Thyroid gland (tissue), 4 donors: ENCODE measurements around the gene SLC10A4. TPM values are rescaled to one million over a fixed set of nuclear protein-coding genes. Genes with fewer than 3 reads are reported as not detected.

Experiments used
- DNase-seq, 2 donors: peaks; one replicate each; pipeline ENCODE4 v3.0.0-alpha.2; 2019
- H3K27ac ChIP-seq, 3 donors: fragments of 200-600 bp; sonication (generic); 1 replicate in 2 of 3; 2 replicates in 1 of 3; pipeline ENCODE4 v1.5.1; 2016 to 2019; ENCODE audit warnings: mild to moderate bottlenecking in 1 of 3, moderate library complexity in 1 of 3
- H3K27me3 ChIP-seq: fragments of 200-600 bp; sonication (generic); one replicate; pipeline ENCODE4 v1.5.1; 2019
- H3K36me3 ChIP-seq, 2 donors: fragments of 200-600 bp; sonication (generic); one replicate each; pipeline ENCODE4 v1.5.1; 2016 to 2019
- H3K4me1 ChIP-seq, 2 donors: fragments of 200-600 bp; sonication (generic); one replicate each; pipeline ENCODE4 v1.5.1; 2017 to 2019
- H3K4me3 ChIP-seq, 3 donors: fragments of 200-600 bp; sonication (generic); replicated peaks in 1 of 3; 1 replicate in 2 of 3; 2 replicates in 1 of 3; pipeline ENCODE4 v1.5.1; 2016; ENCODE audit warnings: mild to moderate bottlenecking in 1 of 3
- H3K9me3 ChIP-seq: fragments of 200-600 bp; sonication (generic); one replicate; pipeline ENCODE4 v1.5.1; 2017
- POLR2A ChIP-seq, 2 donors: fragments of 450-650 bp; IDR thresholded peaks; one replicate each; pipeline ENCODE4 v1.6.1; 2017; ENCODE audit warnings: antibody characterized with exemption in 2 of 2, mild to moderate bottlenecking in 2 of 2, moderate library complexity in 1 of 2
- WGBS, 2 donors: methylation state at CpG; one replicate each; pipeline ENCODE4 v1.1.5; 2017; 5-methylcytosine and 5-hydroxymethylcytosine counted together
- intact Hi-C: fragments of 100-400 bp; cut with DNase I; formaldehyde crosslinking; loops from one replicate; pipeline ENCODE4 v1.15.1; 2023
- total RNA-seq, 4 donors: library from RNA; depleted of rRNA; stranded (reverse); fragments of >200 nt; gene quantifications; one replicate each; pipeline ENCODE4 v1.2.3, GENCODE V29; 2016
- TF ChIP-seq, protein P1 (sequence below), 6 experiments: fragments of 200-600 bp in 3 of 6; fragments of 450-650 bp in 3 of 6; sonication (generic) in 3 of 6; IDR thresholded peaks; one replicate each; pipeline ENCODE4 v1.5.1; 2016 to 2019; ENCODE audit warnings: antibody characterized with exemption in 6 of 6, mild to moderate bottlenecking in 2 of 6, inconsistent platforms in 1 of 6, moderate library complexity in 1 of 6

SLC10A4 gene
- total RNA-seq, 4 donors from 2014 or later: 0.13 TPM; not detected in 3

DNA sequence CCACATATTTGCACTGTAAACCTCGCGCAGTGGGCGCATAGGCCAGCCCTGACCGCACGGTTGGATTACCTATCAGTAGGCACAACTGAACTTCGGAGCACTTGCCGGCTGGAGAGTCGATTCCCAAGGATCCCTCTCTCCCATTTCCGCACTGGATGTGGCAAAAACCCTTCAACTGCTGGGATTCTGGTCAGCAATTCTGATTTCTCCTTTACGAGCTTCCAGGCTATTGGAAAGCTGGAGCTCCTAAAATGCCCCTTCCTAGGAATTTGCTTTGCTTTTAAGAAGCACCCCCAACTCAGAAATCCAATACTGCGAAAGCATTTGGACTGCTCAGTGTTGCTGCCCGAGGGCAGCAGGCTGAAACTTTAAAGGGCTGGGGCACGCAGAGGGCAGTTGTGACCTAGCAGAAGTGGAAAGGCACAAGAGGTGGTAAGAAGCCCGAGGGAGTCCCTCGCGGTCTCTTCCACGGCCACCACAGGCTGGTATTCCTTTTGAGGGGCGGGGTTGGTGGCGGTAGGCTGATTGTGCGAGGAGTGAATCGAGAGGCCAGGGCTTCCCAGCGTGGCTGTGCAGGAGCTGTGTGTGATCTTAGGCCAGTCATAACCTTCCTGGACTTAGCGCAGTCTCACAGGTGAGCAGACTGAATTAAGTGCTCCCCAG, 8.5 kb downstream of the SLC10A4 start:
- intact Hi-C loops: no loop called here
- Histone ChIP-seq H3K36me3 (no peaks in the 10 kb centered on the region), H3K4me1 (peaks cover 0 to 13% of the 10 kb centered on the region in 2 donors), H3K27me3 (peaks cover 14% of the 10 kb centered on the region), H3K9me3 (no peaks in the 10 kb centered on the region), H3K27ac (no peak overlapping the region), H3K4me3 (no peak overlapping the region)
- DNase-seq: no peak
- 64 to 68% methylated on average over 23 of the region's 23 CpGs for WGBS, 2 donors
- TF ChIP-seq, protein P1, sequence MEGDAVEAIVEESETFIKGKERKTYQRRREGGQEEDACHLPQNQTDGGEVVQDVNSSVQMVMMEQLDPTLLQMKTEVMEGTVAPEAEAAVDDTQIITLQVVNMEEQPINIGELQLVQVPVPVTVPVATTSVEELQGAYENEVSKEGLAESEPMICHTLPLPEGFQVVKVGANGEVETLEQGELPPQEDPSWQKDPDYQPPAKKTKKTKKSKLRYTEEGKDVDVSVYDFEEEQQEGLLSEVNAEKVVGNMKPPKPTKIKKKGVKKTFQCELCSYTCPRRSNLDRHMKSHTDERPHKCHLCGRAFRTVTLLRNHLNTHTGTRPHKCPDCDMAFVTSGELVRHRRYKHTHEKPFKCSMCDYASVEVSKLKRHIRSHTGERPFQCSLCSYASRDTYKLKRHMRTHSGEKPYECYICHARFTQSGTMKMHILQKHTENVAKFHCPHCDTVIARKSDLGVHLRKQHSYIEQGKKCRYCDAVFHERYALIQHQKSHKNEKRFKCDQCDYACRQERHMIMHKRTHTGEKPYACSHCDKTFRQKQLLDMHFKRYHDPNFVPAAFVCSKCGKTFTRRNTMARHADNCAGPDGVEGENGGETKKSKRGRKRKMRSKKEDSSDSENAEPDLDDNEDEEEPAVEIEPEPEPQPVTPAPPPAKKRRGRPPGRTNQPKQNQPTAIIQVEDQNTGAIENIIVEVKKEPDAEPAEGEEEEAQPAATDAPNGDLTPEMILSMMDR (IDR thresholded peaks at IDR 0.05): no peak
- TF ChIP-seq POLR2A (IDR thresholded peaks at IDR 0.05): no peak

DNA sequence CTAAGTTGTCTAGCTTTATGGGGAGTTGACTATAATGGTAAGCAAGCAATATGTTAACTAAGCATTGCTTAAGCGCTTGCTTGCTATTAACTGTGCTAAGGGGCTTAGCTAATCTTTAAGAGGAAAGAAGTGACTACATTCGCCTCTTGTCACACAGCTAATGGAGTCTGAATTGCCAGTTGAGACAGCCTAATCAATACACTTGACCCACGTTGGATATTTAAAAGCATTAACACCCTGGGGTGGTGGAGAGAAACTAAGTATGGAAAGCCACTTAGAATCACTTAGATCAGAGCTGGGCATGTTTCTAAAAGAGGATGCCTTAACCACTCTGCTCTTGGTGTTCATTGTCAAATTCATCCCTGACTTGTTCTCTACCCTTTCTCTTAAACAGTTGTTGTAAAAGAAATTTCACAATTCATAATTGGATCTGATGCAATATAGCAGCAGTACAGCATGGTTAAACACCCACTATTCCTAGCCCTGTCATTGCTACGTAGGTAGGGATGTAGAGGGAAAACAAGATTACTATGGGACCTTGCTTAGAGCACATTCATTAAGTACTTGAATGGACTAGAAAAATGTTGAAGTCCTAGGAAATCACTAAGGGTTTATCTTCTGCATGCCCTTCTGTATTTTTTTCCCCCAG, 10.4 kb downstream of the SLC10A4 start:
- 78% methylated on average over 4 of the region's 4 CpGs for WGBS, 2 donors
- no peaks in the 10 kb centered on the region for H3K9me3 ChIP-seq
- intact Hi-C loops: no loop called here
- no peaks in the 10 kb centered on the region for H3K36me3 ChIP-seq
- DNase-seq: no peak
- H3K27ac ChIP-seq: no peak overlapping the region
- H3K4me1 ChIP-seq: peaks cover 0 to 13% of the 10 kb centered on the region in 2 donors
- peaks cover 14% of the 10 kb centered on the region for H3K27me3 ChIP-seq
- TF ChIP-seq, protein P1 (IDR thresholded peaks at IDR 0.05): no peak
- TF ChIP-seq POLR2A (IDR thresholded peaks at IDR 0.05): no peak
- no peak overlapping the region for H3K4me3 ChIP-seq

DNA sequence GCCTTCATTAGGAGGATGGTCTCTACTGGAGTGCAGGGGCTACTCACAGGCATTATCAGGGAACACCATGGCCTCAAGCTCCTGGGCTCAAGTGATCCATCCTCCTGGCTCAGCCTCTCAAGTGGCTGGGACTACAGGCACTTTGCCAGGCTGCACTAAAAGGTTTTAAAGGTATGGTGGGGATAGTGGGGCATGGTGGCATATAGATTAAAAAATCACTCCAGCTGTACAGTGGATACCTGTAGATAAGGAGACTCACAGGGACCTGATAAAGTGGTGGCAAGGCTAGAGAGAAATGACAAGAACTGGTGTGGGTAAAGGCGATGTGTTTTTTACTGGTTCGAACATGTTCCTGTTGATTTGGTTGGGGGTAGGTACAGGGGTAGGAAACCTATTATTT, 12.8 kb downstream of the SLC10A4 start:
- WGBS, 2 donors: 98 to 99% methylated on average over 2 of the region's 2 CpGs
- Histone ChIP-seq H3K27ac (no peak overlapping the region), H3K36me3 (peaks cover 7 to 8% of the 10 kb centered on the region in 2 donors), H3K4me3 (no peak overlapping the region), H3K27me3 (peaks cover 2% of the 10 kb centered on the region), H3K9me3 (no peaks in the 10 kb centered on the region), H3K4me1 (peaks cover 0 to 2% of the 10 kb centered on the region in 2 donors)
- no peak for DNase-seq
- no peak for TF ChIP-seq POLR2A (IDR thresholded peaks at IDR 0.05)
- TF ChIP-seq, protein P1 (IDR thresholded peaks at IDR 0.05): no peak
- intact Hi-C loops: no loop called here

DNA sequence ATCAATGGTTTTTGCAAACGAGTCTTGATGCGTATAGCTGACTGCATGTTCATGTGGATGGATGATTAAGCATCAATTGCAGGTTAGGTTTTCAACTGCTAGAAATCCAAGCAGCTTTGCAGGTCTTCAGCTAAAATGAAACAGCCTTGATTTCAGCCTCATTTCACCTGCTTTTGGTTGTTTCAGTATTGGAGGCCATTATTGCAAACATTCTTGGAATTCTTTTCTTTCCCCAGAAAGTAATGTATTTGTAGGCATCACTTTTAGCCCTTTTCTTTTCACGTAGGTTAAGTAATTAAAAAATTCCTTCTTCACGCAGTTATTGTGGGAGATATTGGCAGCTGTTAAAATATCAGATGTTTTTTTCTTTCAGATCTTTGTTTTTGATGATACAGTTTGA, 15.8 kb downstream of the SLC10A4 start:
- Histone ChIP-seq H3K9me3 (no peaks in the 10 kb centered on the region), H3K27me3 (no peaks in the 10 kb centered on the region), H3K4me3 (no peak overlapping the region), H3K36me3 (peaks cover 7 to 8% of the 10 kb centered on the region in 2 donors), H3K4me1 (no peaks in the 10 kb centered on the region), H3K27ac (no peak overlapping the region)
- intact Hi-C loops: no loop called here
- WGBS, 2 donors: 92 to 94% methylated on average over 4 of the region's 4 CpGs
- TF ChIP-seq, protein P1 (IDR thresholded peaks at IDR 0.05): no peak
- TF ChIP-seq POLR2A (IDR thresholded peaks at IDR 0.05): no peak
- no peak for DNase-seq

DNA sequence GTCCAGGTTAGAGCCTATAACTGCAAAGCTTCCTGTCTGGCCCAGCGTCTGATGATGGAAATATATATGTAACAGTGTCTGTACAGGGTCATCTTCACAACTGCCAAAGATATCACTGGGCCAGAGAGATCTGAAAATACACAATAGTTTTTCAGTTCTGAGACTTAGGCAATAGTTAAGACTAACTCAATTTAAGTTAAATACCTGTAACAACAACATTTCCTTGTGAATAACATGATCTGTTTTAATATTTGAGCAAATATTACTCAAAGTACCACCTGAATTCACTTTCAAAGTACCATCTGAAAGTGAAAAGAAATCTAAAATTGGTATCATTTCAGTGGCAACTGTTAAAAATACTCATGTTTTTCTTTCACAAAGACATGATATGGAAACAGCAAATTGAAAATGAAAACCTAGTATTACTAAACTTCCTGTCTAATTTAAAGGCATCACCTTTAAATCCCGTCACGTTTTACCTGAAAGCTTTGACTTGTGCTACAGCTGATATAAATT, 16.5 kb downstream of the SLC10A4 start:
- H3K27me3 ChIP-seq: no peaks in the 10 kb centered on the region
- intact Hi-C loops: no loop called here
- H3K36me3 ChIP-seq: peaks cover 7 to 8% of the 10 kb centered on the region in 2 donors
- TF ChIP-seq, protein P1 (IDR thresholded peaks at IDR 0.05): no peak
- H3K27ac ChIP-seq: no peak overlapping the region
- H3K9me3 ChIP-seq: no peaks in the 10 kb centered on the region
- no peaks in the 10 kb centered on the region for H3K4me1 ChIP-seq
- no peak for DNase-seq
- H3K4me3 ChIP-seq: no peak overlapping the region
- 90 to 92% methylated on average over 3 of the region's 3 CpGs for WGBS, 2 donors
